Osteoblast (primary cell): ENCODE results near the gene ATP10A. TPM values are rescaled to one million over a fixed set of nuclear protein-coding genes. Genes with fewer than 3 reads are reported as not detected.

ENCODE experiments used
- DNase-seq: peaks from one replicate; pipeline ENCODE4 v3.0.0; 2011; ENCODE audit warnings: low spot score, mixed read lengths; ENCODE audit not compliant: insufficient read length; ENCODE audit errors: missing footprints
- H2AFZ ChIP-seq: 2 replicates; pipeline ENCODE4 v1.6.0; 2011; ENCODE audit warnings: mild to moderate bottlenecking, low read length
- H3K27ac ChIP-seq: 2 replicates; pipeline ENCODE4 v1.5.1; 2011; ENCODE audit warnings: mild to moderate bottlenecking, low read depth, low read length, moderate library complexity
- H3K27me3 ChIP-seq: 2 replicates; pipeline ENCODE4 v1.6.0; 2012; ENCODE audit warnings: mild to moderate bottlenecking, control low read depth, inconsistent platforms, low read length, moderate library complexity; ENCODE audit not compliant: insufficient read depth
- H3K36me3 ChIP-seq: 2 replicates; pipeline ENCODE4 v1.5.1; 2011; ENCODE audit warnings: mild to moderate bottlenecking, low read length, control low read depth, moderate library complexity; ENCODE audit not compliant: insufficient read depth
- H3K4me1 ChIP-seq: 2 replicates; pipeline ENCODE4 v1.5.1; 2011; ENCODE audit warnings: mild to moderate bottlenecking, low read length, control low read depth, moderate library complexity; ENCODE audit not compliant: insufficient read depth
- H3K4me2 ChIP-seq: 2 replicates; pipeline ENCODE4 v1.6.0; 2011; ENCODE audit warnings: mild to moderate bottlenecking, low read length; ENCODE audit not compliant: insufficient read depth
- H3K4me3 ChIP-seq: fragments of 200-600 bp; sonication (generic); 3 replicates; pipeline ENCODE4 v1.5.1; 2012; ENCODE audit warnings: mild to moderate bottlenecking, low read length, inconsistent platforms; ENCODE audit not compliant: insufficient read depth
- H3K79me2 ChIP-seq: 2 replicates; pipeline ENCODE4 v1.6.0; 2012; ENCODE audit warnings: mild to moderate bottlenecking, low read length, control low read depth, inconsistent platforms; ENCODE audit not compliant: insufficient read depth
- H3K9me3 ChIP-seq: 2 replicates; pipeline ENCODE4 v1.5.1; 2011; ENCODE audit warnings: low read depth, low read length, control low read depth
- H4K20me1 ChIP-seq: 2 replicates; pipeline ENCODE4 v1.6.0; 2012; ENCODE audit warnings: mild to moderate bottlenecking, low read length, control low read depth; ENCODE audit not compliant: insufficient read depth
- total RNA-seq: library from RNA; depleted of rRNA; stranded (reverse); fragments of >200 nt; gene quantifications from 2 replicates; pipeline ENCODE4 v1.2.3, GENCODE V29; 2012
- TF ChIP-seq, protein P1 (sequence below): IDR thresholded peaks from 2 replicates; pipeline ENCODE4 v1.5.1; 2011; ENCODE audit warnings: mild to moderate bottlenecking, low read depth, low read length, moderate library complexity; ENCODE audit errors: extremely low read depth

Gene ATP10A
- total RNA-seq, 1 donor: 32.9 TPM

GRCh38 chr15:25725758-25726157 lies 137.4 kb downstream of the ATP10A start:
- TF ChIP-seq, protein P1, sequence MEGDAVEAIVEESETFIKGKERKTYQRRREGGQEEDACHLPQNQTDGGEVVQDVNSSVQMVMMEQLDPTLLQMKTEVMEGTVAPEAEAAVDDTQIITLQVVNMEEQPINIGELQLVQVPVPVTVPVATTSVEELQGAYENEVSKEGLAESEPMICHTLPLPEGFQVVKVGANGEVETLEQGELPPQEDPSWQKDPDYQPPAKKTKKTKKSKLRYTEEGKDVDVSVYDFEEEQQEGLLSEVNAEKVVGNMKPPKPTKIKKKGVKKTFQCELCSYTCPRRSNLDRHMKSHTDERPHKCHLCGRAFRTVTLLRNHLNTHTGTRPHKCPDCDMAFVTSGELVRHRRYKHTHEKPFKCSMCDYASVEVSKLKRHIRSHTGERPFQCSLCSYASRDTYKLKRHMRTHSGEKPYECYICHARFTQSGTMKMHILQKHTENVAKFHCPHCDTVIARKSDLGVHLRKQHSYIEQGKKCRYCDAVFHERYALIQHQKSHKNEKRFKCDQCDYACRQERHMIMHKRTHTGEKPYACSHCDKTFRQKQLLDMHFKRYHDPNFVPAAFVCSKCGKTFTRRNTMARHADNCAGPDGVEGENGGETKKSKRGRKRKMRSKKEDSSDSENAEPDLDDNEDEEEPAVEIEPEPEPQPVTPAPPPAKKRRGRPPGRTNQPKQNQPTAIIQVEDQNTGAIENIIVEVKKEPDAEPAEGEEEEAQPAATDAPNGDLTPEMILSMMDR: no peak
- Histone ChIP-seq H3K79me2 (no peaks in the 10 kb centered on the region), H3K4me3 (no peak overlapping the region), H3K27ac (no peak overlapping the region), H4K20me1 (peaks cover 3% of the 10 kb centered on the region), H3K4me2 (no peak overlapping the region), H3K9me3 (no peaks in the 10 kb centered on the region), H2AFZ (no peak overlapping the region), H3K27me3 (no peaks in the 10 kb centered on the region), H3K36me3 (peaks cover 40% of the 10 kb centered on the region), H3K4me1 (no peaks in the 10 kb centered on the region)
- DNase-seq: no peak

DNA sequence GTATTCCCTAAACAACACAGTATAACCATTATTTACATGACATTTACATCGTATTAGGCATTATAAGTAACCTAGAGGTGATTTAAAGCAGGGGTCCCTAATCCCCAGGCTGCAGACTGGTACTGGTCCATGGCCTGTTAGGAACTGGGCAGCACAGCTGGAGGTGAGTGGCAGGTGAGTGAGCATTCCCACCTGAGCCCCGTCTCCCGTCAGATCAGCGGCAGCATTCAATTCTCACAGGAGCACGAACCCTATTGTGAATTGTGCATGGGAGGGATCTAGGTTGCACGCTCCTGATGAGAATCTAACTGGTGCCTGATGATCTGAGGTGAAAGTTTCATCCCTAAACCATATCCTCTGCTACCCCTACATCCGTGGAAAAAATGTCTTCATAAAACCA lies 138.2 kb downstream of the ATP10A start:
- no peaks in the 10 kb centered on the region for H3K27me3 ChIP-seq
- H3K4me1 ChIP-seq: no peaks in the 10 kb centered on the region
- H3K4me2 ChIP-seq: no peak overlapping the region
- no peak overlapping the region for H2AFZ ChIP-seq
- H3K79me2 ChIP-seq: no peaks in the 10 kb centered on the region
- no peak overlapping the region for H3K4me3 ChIP-seq
- H3K36me3 ChIP-seq: peaks cover 40% of the 10 kb centered on the region
- TF ChIP-seq, protein P1: no peak
- H3K27ac ChIP-seq: no peak overlapping the region
- DNase-seq: no peak
- H3K9me3 ChIP-seq: no peaks in the 10 kb centered on the region
- peaks cover 3% of the 10 kb centered on the region for H4K20me1 ChIP-seq

GRCh38 chr15:25721605-25721955 lies 141.5 kb downstream of the ATP10A start:
- Histone ChIP-seq H3K79me2 (no peaks in the 10 kb centered on the region), H3K4me1 (peaks cover 15% of the 10 kb centered on the region), H3K9me3 (no peaks in the 10 kb centered on the region), H4K20me1 (no peaks in the 10 kb centered on the region), H3K36me3 (peaks cover 44% of the 10 kb centered on the region), H3K27ac (no peak overlapping the region), H2AFZ (no peak overlapping the region), H3K27me3 (no peaks in the 10 kb centered on the region), H3K4me3 (no peak overlapping the region), H3K4me2 (no peak overlapping the region)
- no peak for DNase-seq
- TF ChIP-seq, protein P1: no peak

- DNase-seq: peak; percentile 54
- Histone ChIP-seq H4K20me1 (no peaks in the 10 kb centered on the region), H2AFZ (no peak overlapping the region), H3K4me2 (no peak overlapping the region), H3K4me1 (peaks cover 15% of the 10 kb centered on the region), H3K4me3 (no peak overlapping the region), H3K9me3 (no peaks in the 10 kb centered on the region), H3K79me2 (no peaks in the 10 kb centered on the region), H3K27me3 (no peaks in the 10 kb centered on the region), H3K36me3 (peaks cover 33% of the 10 kb centered on the region), H3K27ac (no peak overlapping the region)
- TF ChIP-seq, protein P1: no peak
Observed at GRCh38 chr15:25719101-25719985, 143.8 kb downstream of the ATP10A start.
